K562 (cell line): ENCODE results near the gene TAF11. TPM values are rescaled to one million over a fixed set of nuclear protein-coding genes. Genes with fewer than 3 reads are reported as not detected.

Source experiments
- ARID2 ChIP-seq: fragments of 450-650 bp; IDR thresholded peaks from 2 replicates; pipeline ENCODE4 v1.6.1; 2017; ENCODE audit warnings: antibody characterized with exemption, mild to moderate bottlenecking
- CBX5 ChIP-seq: IDR thresholded peaks from 2 replicates; pipeline ENCODE4 v1.6.1; 2014; ENCODE audit warnings: low read depth, borderline replicate concordance
- CCNT2 ChIP-seq: IDR thresholded peaks from 2 replicates; pipeline ENCODE4 v1.6.1; 2011; ENCODE audit warnings: borderline replicate concordance, low read depth, mild to moderate bottlenecking, moderate library complexity, mixed read lengths, low read length; ENCODE audit not compliant: insufficient read length; ENCODE audit errors: extremely low read depth
- CXXC5 ChIP-seq: fragments of 250-450 bp; sonication (Bioruptor Pico); IDR thresholded peaks from 2 replicates; pipeline ENCODE4 v1.8.0; 2022; ENCODE audit warnings: inconsistent platforms, mild to moderate bottlenecking, moderate library complexity
- EWSR1 ChIP-seq: fragments of 450-650 bp; IDR thresholded peaks from 2 replicates; pipeline ENCODE4 v1.6.1; 2018; ENCODE audit warnings: borderline replicate concordance, mild to moderate bottlenecking, low read depth, moderate library complexity; ENCODE audit not compliant: partially characterized antibody
- KAT2B ChIP-seq: IDR thresholded peaks from one replicate; pipeline ENCODE4 v1.6.1; 2012; ENCODE audit warnings: low read depth, mild to moderate bottlenecking, control low read depth, inconsistent platforms, low read length, moderate library complexity
- KDM1A ChIP-seq, 2 experiments: fragments of 450-650 bp; IDR thresholded peaks; 2 replicates each; pipeline ENCODE4 v1.6.1; 2016; ENCODE audit warnings: mild to moderate bottlenecking in 2 of 2
- KHSRP ChIP-seq: fragments of 450-650 bp; IDR thresholded peaks from 2 replicates; pipeline ENCODE4 v1.6.1; 2017
- MYBL2 ChIP-seq, 2 experiments: fragments of 450-650 bp in 1 of 2; sonication (generic) in 1 of 2; formaldehyde crosslinking in 1 of 2; IDR thresholded peaks; 2 replicates each; pipeline versions ENCODE4 v1.6.1 to v1.8.1; 2017 to 2022; ENCODE audit warnings: borderline replicate concordance in 1 of 2, inconsistent platforms in 1 of 2, low read depth in 1 of 2, mild to moderate bottlenecking in 1 of 2, missing genetic modification reagents in 1 of 2, moderate library complexity in 1 of 2
- NFRKB ChIP-seq: fragments of 450-650 bp; IDR thresholded peaks from 2 replicates; pipeline ENCODE4 v1.6.1; 2016; ENCODE audit warnings: low read depth
- SIN3B ChIP-seq: fragments of 450-650 bp; IDR thresholded peaks from 2 replicates; pipeline ENCODE4 v1.6.1; 2017; ENCODE audit warnings: low read depth, mild to moderate bottlenecking, moderate library complexity
- SIX5 ChIP-seq, 2 experiments: IDR thresholded peaks; 2 replicates each; pipeline ENCODE4 v1.6.1; 2011; ENCODE audit warnings: low read length in 2 of 2, borderline replicate concordance in 1 of 2, low read depth in 1 of 2, mild to moderate bottlenecking in 1 of 2, moderate library complexity in 1 of 2; ENCODE audit not compliant: insufficient read depth in 1 of 2
- SREBF1 ChIP-seq: fragments of 150-350 bp; IDR thresholded peaks from 2 replicates; pipeline ENCODE4 v1.6.1; 2014; ENCODE audit warnings: antibody characterized with exemption, low read depth, low read length, borderline replicate concordance
- ZFP36 ChIP-seq: fragments of 150-350 bp; IDR thresholded peaks from 2 replicates; pipeline ENCODE4 v1.6.1; 2018; ENCODE audit warnings: low read length, low read depth; ENCODE audit not compliant: partially characterized antibody
- ZNF133 ChIP-seq: fragments of 250-450 bp; sonication (Bioruptor Pico); IDR thresholded peaks from 2 replicates; pipeline ENCODE4 v1.4.0; 2020; ENCODE audit warnings: mild to moderate bottlenecking
- ZNF146 ChIP-seq: IDR thresholded peaks from one replicate; pipeline ENCODE4 v1.6.1; 2018; ENCODE audit warnings: missing compliant biosample characterization; ENCODE audit not compliant: unreplicated experiment
- ZNF165 ChIP-seq: fragments of 250-450 bp; sonication (Bioruptor Pico); IDR thresholded peaks from 2 replicates; pipeline ENCODE4 v1.4.0; 2020; ENCODE audit warnings: borderline replicate concordance
- ZNF174 ChIP-seq: fragments of 250-450 bp; sonication (Bioruptor Pico); IDR thresholded peaks from 2 replicates; pipeline ENCODE4 v1.4.0; 2020; ENCODE audit warnings: mild to moderate bottlenecking
- ZNF324 ChIP-seq: fragments of 250-450 bp; sonication (Bioruptor Pico); IDR thresholded peaks from 2 replicates; pipeline ENCODE4 v1.4.0; 2020; ENCODE audit warnings: mild to moderate bottlenecking
- ZNF830 ChIP-seq: fragments of 250-450 bp; sonication (Bioruptor Pico); IDR thresholded peaks from 2 replicates; pipeline ENCODE4 v1.5.0; 2021; ENCODE audit warnings: mild to moderate bottlenecking
- polyA plus RNA-seq, 8 experiments: library from polyadenylated mRNA; depleted of rRNA in 4 of 8; stranded (reverse) in 5 of 8; unstranded in 3 of 8; fragments of >200 nt; fragmentation: Nextera tagmentation in 2 of 8; fragmentation: Illumina TruSeq in 1 of 8; extraction: Ambion mirVana in 2 of 8; extraction: Trizol in 1 of 8; gene quantifications; 2 replicates each; pipeline versions ENCODE4 v1.2.1 to v1.2.3, GENCODE V29; 2011 to 2014; ENCODE audit warnings: inconsistent platforms in 1 of 8, missing spikeins in 1 of 8
- total RNA-seq, 7 experiments: library from RNA; depleted of rRNA in 6 of 7; stranded (reverse); fragments of >200 nt in 6 of 7; fragmentation: Illumina TruSeq in 2 of 7; extraction: Trizol in 2 of 7; gene quantifications; 2 replicates each; pipeline versions ENCODE4 v1.2.1 to v1.2.3, GENCODE V29; 2011 to 2021; ENCODE audit warnings: low replicate concordance in 1 of 7
- TF ChIP-seq, protein P1 (sequence below): IDR thresholded peaks from 3 replicates; pipeline ENCODE4 v1.6.1; 2011; ENCODE audit warnings: borderline replicate concordance, mild to moderate bottlenecking, moderate library complexity; ENCODE audit not compliant: insufficient read length; ENCODE audit errors: extremely low read depth
- TF ChIP-seq, protein P2 (sequence below): fragments of 450-650 bp; IDR thresholded peaks from 2 replicates; pipeline ENCODE4 v1.6.1; 2017; ENCODE audit warnings: antibody characterized with exemption
- TF ChIP-seq, protein P3 (sequence below): sonication (generic); formaldehyde crosslinking; IDR thresholded peaks from 2 replicates; pipeline ENCODE4 v1.8.0; 2022; ENCODE audit warnings: mild to moderate bottlenecking, missing genetic modification reagents

Gene TAF11
- total and polyA plus RNA-seq, 9 of the 15 experiments (the other 6 are each of a cell fraction or from before 2014, with no cell fraction given), result 40.9 to 91.9 (median 71.9) TPM

DNA sequence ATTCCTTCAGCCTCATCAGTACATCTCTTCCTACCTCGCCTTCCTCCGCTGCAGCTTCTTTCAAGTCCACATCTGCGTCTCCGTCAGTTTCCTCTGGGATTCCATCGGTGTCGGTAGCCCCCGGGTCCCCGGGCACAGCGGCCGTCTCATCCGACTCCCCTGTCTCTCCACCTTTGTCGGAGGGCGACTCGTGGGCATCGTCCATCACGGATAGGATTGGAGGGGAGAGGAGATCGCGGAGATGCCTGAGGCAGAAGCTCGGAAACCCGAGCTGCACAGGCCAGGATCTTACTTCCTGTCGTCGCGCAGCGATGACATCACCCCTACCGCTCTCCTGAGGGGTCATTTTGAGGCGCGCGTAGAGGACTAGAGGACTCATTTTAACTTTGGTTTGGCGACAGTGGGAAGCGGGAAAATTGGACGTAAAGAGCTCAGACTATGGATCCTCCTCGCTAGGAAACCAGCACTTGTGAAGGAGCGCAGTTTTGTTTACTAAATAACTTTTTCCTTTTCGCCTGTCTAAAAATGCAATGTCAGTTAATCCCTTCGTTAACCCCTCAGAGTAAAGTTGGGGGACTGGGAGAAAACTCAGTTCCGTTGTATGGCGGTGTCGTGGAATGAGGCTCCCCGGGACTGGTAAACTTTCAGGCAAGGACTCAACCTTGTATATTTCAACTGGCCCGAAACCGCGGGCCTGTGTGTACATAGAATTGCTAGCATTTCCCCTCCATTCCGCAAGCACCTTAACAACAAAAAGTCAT lies at the start of gene TAF11 (continued):
- TF ChIP-seq, protein P1, sequence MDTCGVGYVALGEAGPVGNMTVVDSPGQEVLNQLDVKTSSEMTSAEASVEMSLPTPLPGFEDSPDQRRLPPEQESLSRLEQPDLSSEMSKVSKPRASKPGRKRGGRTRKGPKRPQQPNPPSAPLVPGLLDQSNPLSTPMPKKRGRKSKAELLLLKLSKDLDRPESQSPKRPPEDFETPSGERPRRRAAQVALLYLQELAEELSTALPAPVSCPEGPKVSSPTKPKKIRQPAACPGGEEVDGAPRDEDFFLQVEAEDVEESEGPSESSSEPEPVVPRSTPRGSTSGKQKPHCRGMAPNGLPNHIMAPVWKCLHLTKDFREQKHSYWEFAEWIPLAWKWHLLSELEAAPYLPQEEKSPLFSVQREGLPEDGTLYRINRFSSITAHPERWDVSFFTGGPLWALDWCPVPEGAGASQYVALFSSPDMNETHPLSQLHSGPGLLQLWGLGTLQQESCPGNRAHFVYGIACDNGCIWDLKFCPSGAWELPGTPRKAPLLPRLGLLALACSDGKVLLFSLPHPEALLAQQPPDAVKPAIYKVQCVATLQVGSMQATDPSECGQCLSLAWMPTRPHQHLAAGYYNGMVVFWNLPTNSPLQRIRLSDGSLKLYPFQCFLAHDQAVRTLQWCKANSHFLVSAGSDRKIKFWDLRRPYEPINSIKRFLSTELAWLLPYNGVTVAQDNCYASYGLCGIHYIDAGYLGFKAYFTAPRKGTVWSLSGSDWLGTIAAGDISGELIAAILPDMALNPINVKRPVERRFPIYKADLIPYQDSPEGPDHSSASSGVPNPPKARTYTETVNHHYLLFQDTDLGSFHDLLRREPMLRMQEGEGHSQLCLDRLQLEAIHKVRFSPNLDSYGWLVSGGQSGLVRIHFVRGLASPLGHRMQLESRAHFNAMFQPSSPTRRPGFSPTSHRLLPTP, result no peak
- TF ChIP-seq CCNT2, result no peak
- no peak for TF ChIP-seq KDM1A (IDR thresholded peaks at IDR 0.05)
- TF ChIP-seq ZFP36, result no peak
- TF ChIP-seq, protein P2, sequence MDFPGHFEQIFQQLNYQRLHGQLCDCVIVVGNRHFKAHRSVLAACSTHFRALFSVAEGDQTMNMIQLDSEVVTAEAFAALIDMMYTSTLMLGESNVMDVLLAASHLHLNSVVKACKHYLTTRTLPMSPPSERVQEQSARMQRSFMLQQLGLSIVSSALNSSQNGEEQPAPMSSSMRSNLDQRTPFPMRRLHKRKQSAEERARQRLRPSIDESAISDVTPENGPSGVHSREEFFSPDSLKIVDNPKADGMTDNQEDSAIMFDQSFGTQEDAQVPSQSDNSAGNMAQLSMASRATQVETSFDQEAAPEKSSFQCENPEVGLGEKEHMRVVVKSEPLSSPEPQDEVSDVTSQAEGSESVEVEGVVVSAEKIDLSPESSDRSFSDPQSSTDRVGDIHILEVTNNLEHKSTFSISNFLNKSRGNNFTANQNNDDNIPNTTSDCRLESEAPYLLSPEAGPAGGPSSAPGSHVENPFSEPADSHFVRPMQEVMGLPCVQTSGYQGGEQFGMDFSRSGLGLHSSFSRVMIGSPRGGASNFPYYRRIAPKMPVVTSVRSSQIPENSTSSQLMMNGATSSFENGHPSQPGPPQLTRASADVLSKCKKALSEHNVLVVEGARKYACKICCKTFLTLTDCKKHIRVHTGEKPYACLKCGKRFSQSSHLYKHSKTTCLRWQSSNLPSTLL, result no peak
- 0 out of 2 replicates have a peak, but pooled peaks have one; percentile 52 for TF ChIP-seq SREBF1
- peak; percentile 34 to 35; a peak in 1 of 4 replicates for TF ChIP-seq SIX5 (IDR thresholded peaks at IDR 0.05; ENCODE audit: borderline replicate concordance in 1 of 2, insufficient read depth in 1 of 2, low read depth in 1 of 2, low read length in 2 of 2)
- TF ChIP-seq SIN3B, result peak; percentile 95
- TF ChIP-seq MYBL2 (IDR thresholded peaks at IDR 0.05; ENCODE audit: low read depth), result peak; percentile 48; the same call in 1 of the 2 replicates
- no peak for TF ChIP-seq MYBL2 (CRISPR knock-in tag; IDR thresholded peaks at IDR 0.05; ENCODE audit: borderline replicate concordance)
- TF ChIP-seq ZNF165 (CRISPR knock-in tag), result 0 out of 2 replicates have a peak, but pooled peaks have one; percentile 29
- no peak for TF ChIP-seq ZNF324 (CRISPR knock-in tag)
- TF ChIP-seq ZNF174 (CRISPR knock-in tag), result no peak
- no peak for TF ChIP-seq ZNF146 (CRISPR knock-in tag)
- no peak for TF ChIP-seq EWSR1
- no peak for TF ChIP-seq KAT2B
- TF ChIP-seq ARID2, result no peak
- TF ChIP-seq CBX5, result no peak
- peak; percentile 90 for TF ChIP-seq KHSRP
- TF ChIP-seq, protein P3, sequence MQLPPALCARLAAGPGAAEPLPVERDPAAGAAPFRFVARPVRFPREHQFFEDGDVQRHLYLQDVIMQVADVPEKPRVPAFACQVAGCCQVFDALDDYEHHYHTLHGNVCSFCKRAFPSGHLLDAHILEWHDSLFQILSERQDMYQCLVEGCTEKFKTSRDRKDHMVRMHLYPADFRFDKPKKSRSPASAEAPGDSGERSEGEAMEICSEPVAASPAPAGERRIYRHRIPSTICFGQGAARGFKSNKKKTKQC (CRISPR knock-in tag), result peak; percentile 71
- TF ChIP-seq ZNF830 (CRISPR knock-in tag), result no peak
- TF ChIP-seq CXXC5 (CRISPR knock-in tag), result peak; percentile 90
- TF ChIP-seq ZNF133 (CRISPR knock-in tag), result no peak
- peak; percentile 95 for TF ChIP-seq NFRKB
